Measurements from ENCODE around the gene DAPK1. TPM values are rescaled to one million over a fixed set of nuclear protein-coding genes. Genes with fewer than 3 reads are reported as not detected.
A peak's percentile ranks its signal among the peaks of the same experiment; 100 is the strongest.

DAPK1 gene
- total and polyA plus RNA-seq, 5 experiments from 2014 or later: 0.55 to 1.9 (median 0.55) TPM; not detected in 2

- DNase-seq: no peak
Observed at GRCh38 chr9:87713278-87713987, 215.8 kb downstream of the DAPK1 start.

GRCh38 chr9:87713988-87714330 lies 216.3 kb downstream of the DAPK1 start:
- no peak for DNase-seq
- Mint-ChIP-seq H3K27ac (no peak overlapping the region), H3K36me3 (no peaks in the 10 kb centered on the region), H3K9me3 (no peaks in the 10 kb centered on the region), H3K4me3 (no peak overlapping the region), H3K4me1 (peaks cover 4 to 13% (median 10%) of the 10 kb centered on the region in 4 donors), H3K27me3 (peaks cover 2 to 11% (median 3%) of the 10 kb centered on the region in 5 donors)
- ATAC-seq: no peak
- POLR2A ChIA-PET: no interaction called here

More at GRCh38 chr9:87713278-87713987, 215.8 kb downstream of the DAPK1 start:
- Mint-ChIP-seq H3K27me3 (peaks cover 2 to 8% (median 3%) of the 10 kb centered on the region in 5 donors), H3K9me3 (no peaks in the 10 kb centered on the region), H3K4me1 (peaks cover 8 to 17% (median 13%) of the 10 kb centered on the region in 4 donors), H3K36me3 (no peaks in the 10 kb centered on the region), H3K27ac (no peak overlapping the region), H3K4me3 (no peak overlapping the region)
- ATAC-seq: no peak
- POLR2A ChIA-PET: no interaction called here

- Mint-ChIP-seq H3K4me3 (no peak overlapping the region), H3K27ac (no peak overlapping the region), H3K27me3 (peaks cover 2 to 14% (median 3%) of the 10 kb centered on the region in 5 donors), H3K9me3 (no peaks in the 10 kb centered on the region), H3K4me1 (peaks cover 0 to 6% (median 4%) of the 10 kb centered on the region in 4 donors), H3K36me3 (no peaks in the 10 kb centered on the region)
- ATAC-seq (no peak), DNase-seq (no peak)
- POLR2A ChIA-PET: interaction anchor here (0.6 kb wide), 1 partner anchor 112 kb away, joined by 3 read pairs; no protein-coding TSS in a partner anchor
Observed at GRCh38 chr9:87714819-87715218, 217.2 kb downstream of the DAPK1 start.

GRCh38 chr9:87716141-87716540 lies 218.5 kb downstream of the DAPK1 start:
- DNase-seq (no peak), ATAC-seq (no peak)
- POLR2A ChIA-PET: no interaction called here
- H3K27ac Mint-ChIP-seq: no peak overlapping the region
- no peaks in the 10 kb centered on the region for H3K36me3 Mint-ChIP-seq
- H3K4me1 Mint-ChIP-seq: peaks cover 0 to 6% (median under 1%) of the 10 kb centered on the region in 4 donors
- H3K4me3 Mint-ChIP-seq: no peak overlapping the region
- H3K9me3 Mint-ChIP-seq: no peaks in the 10 kb centered on the region
- H3K27me3 Mint-ChIP-seq: peaks cover 2 to 14% (median 5%) of the 10 kb centered on the region in 5 donors

GRCh38 chr9:87717456-87717855 lies 219.8 kb downstream of the DAPK1 start:
- Mint-ChIP-seq H3K27ac (no peak overlapping the region), H3K27me3 (peaks cover 2 to 28% (median 6%) of the 10 kb centered on the region in 5 donors), H3K4me3 (no peak overlapping the region), H3K4me1 (peaks cover 0 to 6% (median under 1%) of the 10 kb centered on the region in 4 donors), H3K9me3 (no peaks in the 10 kb centered on the region), H3K36me3 (no peaks in the 10 kb centered on the region)
- POLR2A ChIA-PET: interaction anchor here (0.6 kb wide), 1 partner anchor 53 kb away, joined by 3 read pairs; no protein-coding TSS in a partner anchor
- ATAC-seq (no peak), DNase-seq (no peak)

- H3K4me1 Mint-ChIP-seq: peaks cover 0 to 2% (median under 1%) of the 10 kb centered on the region in 4 donors
- ATAC-seq (no peak), DNase-seq (no peak)
- no peak overlapping the region for H3K27ac Mint-ChIP-seq
- POLR2A ChIA-PET: no interaction called here
- H3K4me3 Mint-ChIP-seq: no peak overlapping the region
- H3K36me3 Mint-ChIP-seq: no peaks in the 10 kb centered on the region
- peaks cover 2 to 35% (median 6%) of the 10 kb centered on the region in 5 donors for H3K27me3 Mint-ChIP-seq
- no peaks in the 10 kb centered on the region for H3K9me3 Mint-ChIP-seq
Observed at GRCh38 chr9:87718231-87718630, 220.6 kb downstream of the DAPK1 start.

- Mint-ChIP-seq H3K4me1 (peaks cover 0 to 2% (median 0%) of the 10 kb centered on the region in 4 donors), H3K27me3 (peaks cover 2 to 43% (median 9%) of the 10 kb centered on the region in 5 donors), H3K4me3 (no peak overlapping the region), H3K36me3 (no peaks in the 10 kb centered on the region), H3K27ac (no peak overlapping the region), H3K9me3 (no peaks in the 10 kb centered on the region)
- POLR2A ChIA-PET: no interaction called here
- DNase-seq: no peak
- no peak for ATAC-seq
Observed at GRCh38 chr9:87718852-87719612, 221.4 kb downstream of the DAPK1 start.

GRCh38 chr9:87720173-87720572 lies 222.5 kb downstream of the DAPK1 start:
- Mint-ChIP-seq H3K9me3 (no peaks in the 10 kb centered on the region), H3K27ac (no peak overlapping the region), H3K27me3 (peaks cover 0 to 55% (median 19%) of the 10 kb centered on the region in 5 donors), H3K4me3 (no peak overlapping the region), H3K4me1 (peaks cover 0 to 3% (median under 1%) of the 10 kb centered on the region in 4 donors), H3K36me3 (no peaks in the 10 kb centered on the region)
- DNase-seq: no peak
- no peak for ATAC-seq
- POLR2A ChIA-PET: no interaction called here

- POLR2A ChIA-PET: no interaction called here
- H3K27me3 Mint-ChIP-seq: peaks cover 0 to 67% (median 26%) of the 10 kb centered on the region in 5 donors
- no peaks in the 10 kb centered on the region for H3K36me3 Mint-ChIP-seq
- DNase-seq: no peak
- peaks cover 4 to 10% (median 7%) of the 10 kb centered on the region in 4 donors for H3K4me1 Mint-ChIP-seq
- H3K27ac Mint-ChIP-seq: no peak overlapping the region
- H3K9me3 Mint-ChIP-seq: no peaks in the 10 kb centered on the region
- no peak for ATAC-seq
- H3K4me3 Mint-ChIP-seq: no peak overlapping the region
Observed at GRCh38 chr9:87722393-87723088, 224.9 kb downstream of the DAPK1 start.

- DNase-seq (no peak), ATAC-seq (no peak)
- no peaks in the 10 kb centered on the region for H3K36me3 Mint-ChIP-seq
- peaks cover 4 to 13% (median 8%) of the 10 kb centered on the region in 4 donors for H3K4me1 Mint-ChIP-seq
- no peaks in the 10 kb centered on the region for H3K9me3 Mint-ChIP-seq
- H3K27ac Mint-ChIP-seq: peak overlapping the region in 4 of 10 donors; percentile 66 to 94 (median 90)
- H3K4me3 Mint-ChIP-seq: peak overlapping the region; percentile 58 to 93 (median 77)
- H3K27me3 Mint-ChIP-seq: peaks cover 0 to 54% (median 29%) of the 10 kb centered on the region in 5 donors
- POLR2A ChIA-PET: no interaction called here
Observed at GRCh38 chr9:87725356-87725899, 227.8 kb downstream of the DAPK1 start.

- POLR2A ChIA-PET: interaction anchor here (1.3 kb wide), 1 partner anchor 248 kb away, joined by 3 read pairs; the partner anchor contains the start of gene CDK20
- no peaks in the 10 kb centered on the region for H3K9me3 Mint-ChIP-seq
- peak; percentile 64 to 88 for ATAC-seq
- H3K4me3 Mint-ChIP-seq: peak within 1 kb of the TSS; percentile 58 to 93 (median 77)
- DNase-seq: peak in 5 of 10 donors; percentile 5 to 63 (median 23)
- peaks cover 4 to 13% (median 8%) of the 10 kb centered on the region in 4 donors for H3K4me1 Mint-ChIP-seq
- H3K27me3 Mint-ChIP-seq: peaks cover 0 to 60% (median 29%) of the 10 kb centered on the region in 5 donors
- H3K36me3 Mint-ChIP-seq: peaks cover 0 to 3% (median 0%) of the 10 kb centered on the region in 3 donors
- H3K27ac Mint-ChIP-seq: peak within 1 kb of the TSS in 6 of 10 donors; percentile 5 to 94 (median 76)
Observed at GRCh38 chr9:87725900-87726709, 228.4 kb downstream of the DAPK1 start, which contains the start of gene CTSL. CTSL (plus strand) TSS chr9:87726119; CDS start chr9:87727604, 1,485 bp downstream.
